H9 (cell line): ENCODE data around the gene LMTK3. TPM values are rescaled to one million over a fixed set of nuclear protein-coding genes. Genes with fewer than 3 reads are reported as not detected.

Experiments used
- DNase-seq: peaks from one replicate; pipeline ENCODE4 v3.0.0-alpha.2; 2017
- H2AFZ ChIP-seq: one replicate; pipeline ENCODE4 v1.6.1; 2013; ENCODE audit warnings: mild to moderate bottlenecking, low read length, control low read depth, moderate library complexity
- H2AK5ac ChIP-seq: 2 replicates; pipeline ENCODE4 v1.6.1; 2013; ENCODE audit warnings: low read length, control low read depth, mixed read lengths; ENCODE audit not compliant: insufficient read length
- H2BK120ac ChIP-seq: one replicate; pipeline ENCODE4 v1.6.1; 2013; ENCODE audit warnings: low read depth, mild to moderate bottlenecking, low read length, control low read depth, inconsistent platforms; ENCODE audit not compliant: poor library complexity, severe bottlenecking
- H2BK12ac ChIP-seq: 2 replicates; pipeline ENCODE4 v1.6.1; 2013; ENCODE audit warnings: low read length, control low read depth, mixed read lengths, low read depth; ENCODE audit not compliant: insufficient read length
- H2BK15ac ChIP-seq: 2 replicates; pipeline ENCODE4 v1.6.1; 2013; ENCODE audit warnings: low read depth, low read length, control low read depth
- H2BK20ac ChIP-seq: one replicate; pipeline ENCODE4 v1.6.1; 2013; ENCODE audit warnings: low read depth, mild to moderate bottlenecking, low read length, control low read depth, inconsistent platforms; ENCODE audit not compliant: poor library complexity, severe bottlenecking
- H2BK5ac ChIP-seq: 2 replicates; pipeline ENCODE4 v1.6.1; 2013; ENCODE audit warnings: low read length, control low read depth, mixed read lengths; ENCODE audit not compliant: insufficient read length
- H3K14ac ChIP-seq: 2 replicates; pipeline ENCODE4 v1.6.1; 2013; ENCODE audit warnings: low read length, control low read depth; ENCODE audit not compliant: insufficient read depth
- H3K18ac ChIP-seq: 2 replicates; pipeline ENCODE4 v1.6.1; 2013; ENCODE audit warnings: low read depth, mild to moderate bottlenecking, mixed read lengths, low read length, control low read depth; ENCODE audit not compliant: insufficient read length
- H3K23ac ChIP-seq: 2 replicates; pipeline ENCODE4 v1.6.1; 2013; ENCODE audit warnings: low read length, control low read depth, mixed read lengths, low read depth; ENCODE audit not compliant: insufficient read length
- H3K23me2 ChIP-seq: 2 replicates; pipeline ENCODE4 v1.6.1; 2013; ENCODE audit warnings: low read depth, mild to moderate bottlenecking, mixed read lengths, low read length, control low read depth; ENCODE audit not compliant: insufficient read length, poor library complexity, severe bottlenecking
- H3K27ac ChIP-seq: 2 replicates; pipeline ENCODE4 v1.5.1; 2013; ENCODE audit warnings: low read length, control low read depth, mixed read lengths, low read depth; ENCODE audit not compliant: insufficient read length
- H3K27me3 ChIP-seq: 2 replicates; pipeline ENCODE4 v1.6.1; 2013; ENCODE audit warnings: low read length, control low read depth, inconsistent platforms; ENCODE audit not compliant: insufficient read depth
- H3K4ac ChIP-seq: 2 replicates; pipeline ENCODE4 v1.6.1; 2013; ENCODE audit warnings: low read depth, mild to moderate bottlenecking, control low read depth, inconsistent platforms, low read length, moderate library complexity
- H3K4me1 ChIP-seq: 2 replicates; pipeline ENCODE4 v1.6.1; 2013; ENCODE audit warnings: low read length, control low read depth, inconsistent platforms; ENCODE audit not compliant: insufficient read depth
- H3K4me2 ChIP-seq: 2 replicates; pipeline ENCODE4 v1.6.1; 2013; ENCODE audit warnings: low read length, control low read depth, mixed read lengths; ENCODE audit not compliant: insufficient read length, insufficient read depth
- H3K56ac ChIP-seq: 2 replicates; pipeline ENCODE4 v1.6.1; 2013; ENCODE audit warnings: low read depth, mild to moderate bottlenecking, mixed read lengths, low read length, control low read depth; ENCODE audit not compliant: insufficient read length
- H3K79me1 ChIP-seq: 2 replicates; pipeline ENCODE4 v1.6.1; 2013; ENCODE audit warnings: low read depth, mild to moderate bottlenecking, moderate library complexity, low read length, control low read depth, inconsistent platforms; ENCODE audit not compliant: insufficient read depth, poor library complexity, severe bottlenecking
- H3K79me2 ChIP-seq: 2 replicates; pipeline ENCODE4 v1.6.1; 2013; ENCODE audit warnings: low read length, control low read depth, inconsistent platforms; ENCODE audit not compliant: insufficient read depth
- H3K9ac ChIP-seq: 2 replicates; pipeline ENCODE4 v1.6.1; 2013; ENCODE audit warnings: low read length, control low read depth, mixed read lengths; ENCODE audit not compliant: insufficient read length; ENCODE audit errors: extremely low read depth
- H3K9me3 ChIP-seq: one replicate; pipeline ENCODE4 v1.6.1; 2013; ENCODE audit warnings: low read depth, low read length, inconsistent platforms; ENCODE audit not compliant: control insufficient read depth
- H3T11ph ChIP-seq: one replicate; pipeline ENCODE4 v1.6.1; 2013; ENCODE audit warnings: mild to moderate bottlenecking, low read length, control low read depth, inconsistent platforms
- H4K20me1 ChIP-seq: one replicate; pipeline ENCODE4 v1.6.1; 2013; ENCODE audit not compliant: control insufficient read depth, insufficient read length, insufficient read depth
- H4K5ac ChIP-seq: 2 replicates; pipeline ENCODE4 v1.6.1; 2013; ENCODE audit warnings: low read depth, mild to moderate bottlenecking, mixed read lengths, low read length, control low read depth; ENCODE audit not compliant: insufficient read length
- H4K8ac ChIP-seq: replicated peaks from 2 replicates; pipeline ENCODE4 v1.6.1; 2013; ENCODE audit warnings: low read length, control low read depth, mixed read lengths, low read depth; ENCODE audit not compliant: insufficient read length
- H4K91ac ChIP-seq: 2 replicates; pipeline ENCODE4 v1.6.1; 2013; ENCODE audit warnings: low read depth, mild to moderate bottlenecking, moderate library complexity, mixed read lengths, low read length, control low read depth; ENCODE audit not compliant: insufficient read length
- H3K27ac Mint-ChIP-seq, 3 experiments: 2 replicates in 2 of 3; 3 replicates in 1 of 3; pipeline ENCODE4 v1.8.0; 2020 to 2021; ENCODE audit warnings: mixed read lengths in 3 of 3, mild to moderate bottlenecking in 1 of 3, moderate library complexity in 1 of 3
- H3K27me3 Mint-ChIP-seq: 2 replicates; pipeline ENCODE4 v1.8.0; 2021; ENCODE audit warnings: low read depth, mild to moderate bottlenecking, moderate library complexity, mixed read lengths
- H3K36me3 Mint-ChIP-seq, 3 experiments: 2 replicates in 2 of 3; 3 replicates in 1 of 3; pipeline ENCODE4 v1.8.0; 2020 to 2021; ENCODE audit warnings: low read depth in 3 of 3, mixed read lengths in 3 of 3; ENCODE audit not compliant: insufficient read depth in 1 of 3
- H3K4me1 Mint-ChIP-seq, 2 experiments: 2 replicates each; pipeline ENCODE4 v1.8.0; 2020; ENCODE audit warnings: mixed read lengths in 2 of 2
- H3K4me3 Mint-ChIP-seq, 2 experiments: 2 replicates in 1 of 2; 3 replicates in 1 of 2; pipeline ENCODE4 v1.8.0; 2020 to 2021; ENCODE audit warnings: mild to moderate bottlenecking in 2 of 2, mixed read lengths in 2 of 2, moderate library complexity in 1 of 2
- H3K9me3 Mint-ChIP-seq, 2 experiments: 2 replicates in 1 of 2; 3 replicates in 1 of 2; pipeline ENCODE4 v1.8.0; 2020; ENCODE audit warnings: mild to moderate bottlenecking in 2 of 2, mixed read lengths in 2 of 2, moderate library complexity in 1 of 2
- WGBS: extraction: QIAGEN DNeasy Blood & Tissue Kit; methylation state at CpG from one replicate; pipeline ENCODE4 v1.1.7; 2013; ENCODE audit warnings: missing lambda C conversion rate, low lambda C conversion rate, mixed read lengths; ENCODE audit not compliant: insufficient read length; ENCODE audit errors: extremely low coverage; 5-methylcytosine and 5-hydroxymethylcytosine counted together
- total RNA-seq: library from RNA; stranded (reverse); gene quantifications from 2 replicates; pipeline ENCODE4 v1.2.1, GENCODE V29; 2021
- TF ChIP-seq, protein P1 (sequence below): fragments of 200-600 bp; sonication (generic); conservative IDR thresholded peaks from 3 replicates; pipeline ENCODE4 v1.8.0; 2021; ENCODE audit warnings: antibody characterized with exemption, mild to moderate bottlenecking

LMTK3 gene
- total RNA-seq, 1 experiment from 2014 or later, result 14.4 TPM

DNA sequence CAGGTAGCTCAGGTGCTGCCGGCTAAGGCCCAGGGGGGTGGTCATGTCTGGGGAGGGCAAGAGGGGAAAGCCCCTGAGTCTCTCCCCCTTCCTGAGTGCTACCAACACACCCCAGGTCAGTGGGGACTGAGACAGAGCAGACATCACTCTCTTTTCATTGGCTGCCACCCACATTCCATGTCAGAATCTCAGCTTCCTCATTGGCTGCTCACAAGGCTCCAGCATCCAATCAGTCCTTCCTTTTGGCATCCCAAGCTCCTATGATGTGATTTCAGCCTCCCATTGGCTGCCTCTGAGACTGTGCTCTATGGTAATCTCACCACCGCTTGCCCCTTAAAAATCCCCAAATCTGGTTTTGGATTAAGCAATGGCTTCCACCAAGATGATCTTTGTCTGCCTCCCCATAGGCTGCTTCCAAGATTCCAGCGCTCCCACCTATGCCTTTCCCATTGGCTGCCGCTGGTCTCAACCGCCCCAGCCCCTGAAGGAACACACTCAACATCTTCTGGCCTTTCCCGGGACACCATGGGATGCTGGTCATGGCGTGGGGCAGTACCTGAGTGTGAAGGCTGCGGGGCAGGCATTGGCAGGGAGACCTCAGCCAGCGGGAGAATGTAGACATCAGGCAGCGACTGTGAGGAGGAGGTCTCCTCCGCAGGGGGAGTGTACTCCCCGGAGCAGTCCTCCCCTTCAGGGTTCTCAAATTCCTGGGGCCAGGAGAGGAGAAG is 2.0 kb downstream of the LMTK3 start:
- Histone ChIP-seq H3K79me1 (no peaks in the 10 kb centered on the region), H3K4ac (no peak overlapping the region), H2BK12ac (no peak overlapping the region), H4K91ac (no peak overlapping the region), H4K5ac (no peak overlapping the region), H2AFZ (no peak overlapping the region), H3K27me3 (peaks cover 2% of the 10 kb centered on the region; the same call in 1 of the 2 replicates), H3K18ac (no peak overlapping the region), H3K27ac (no peak overlapping the region), H4K8ac (no peak overlapping the region), H2BK15ac (no peak overlapping the region), H3K56ac (no peak overlapping the region), H3K4me1 (no peaks in the 10 kb centered on the region), H3K14ac (no peak overlapping the region), H3K23ac (no peak overlapping the region), H2AK5ac (no peak overlapping the region), H3K9ac (no peak overlapping the region), H2BK120ac (no peak overlapping the region), H3K4me2 (peak overlapping the region; percentile 70), H3K23me2 (peaks cover 12% of the 10 kb centered on the region), H4K20me1 (no peaks in the 10 kb centered on the region), H3K9me3 (no peaks in the 10 kb centered on the region), H3K79me2 (no peaks in the 10 kb centered on the region), H2BK20ac (no peak overlapping the region), H2BK5ac (no peak overlapping the region), H3T11ph (no peak overlapping the region)
- H3K4me1 Mint-ChIP-seq, result peaks cover 15 to 19% of the 10 kb centered on the region in 2 experiments
- no peak overlapping the region for H3K27ac Mint-ChIP-seq
- TF ChIP-seq, protein P1, sequence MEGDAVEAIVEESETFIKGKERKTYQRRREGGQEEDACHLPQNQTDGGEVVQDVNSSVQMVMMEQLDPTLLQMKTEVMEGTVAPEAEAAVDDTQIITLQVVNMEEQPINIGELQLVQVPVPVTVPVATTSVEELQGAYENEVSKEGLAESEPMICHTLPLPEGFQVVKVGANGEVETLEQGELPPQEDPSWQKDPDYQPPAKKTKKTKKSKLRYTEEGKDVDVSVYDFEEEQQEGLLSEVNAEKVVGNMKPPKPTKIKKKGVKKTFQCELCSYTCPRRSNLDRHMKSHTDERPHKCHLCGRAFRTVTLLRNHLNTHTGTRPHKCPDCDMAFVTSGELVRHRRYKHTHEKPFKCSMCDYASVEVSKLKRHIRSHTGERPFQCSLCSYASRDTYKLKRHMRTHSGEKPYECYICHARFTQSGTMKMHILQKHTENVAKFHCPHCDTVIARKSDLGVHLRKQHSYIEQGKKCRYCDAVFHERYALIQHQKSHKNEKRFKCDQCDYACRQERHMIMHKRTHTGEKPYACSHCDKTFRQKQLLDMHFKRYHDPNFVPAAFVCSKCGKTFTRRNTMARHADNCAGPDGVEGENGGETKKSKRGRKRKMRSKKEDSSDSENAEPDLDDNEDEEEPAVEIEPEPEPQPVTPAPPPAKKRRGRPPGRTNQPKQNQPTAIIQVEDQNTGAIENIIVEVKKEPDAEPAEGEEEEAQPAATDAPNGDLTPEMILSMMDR, result no peak
- DNase-seq, result peak; percentile 53
- peaks cover 6% of the 10 kb centered on the region for H3K27me3 Mint-ChIP-seq
- WGBS, result no CpG with 5 or more reads among the region's 12 CpGs
- H3K4me3 Mint-ChIP-seq, result peak overlapping the region; percentile 62 to 89
- 0 out of 7 replicates have a peak, but pooled peaks cover 0 to 5% (median 0%) of the 10 kb centered on the region in 3 experiments for H3K36me3 Mint-ChIP-seq
- no peaks in the 10 kb centered on the region for H3K9me3 Mint-ChIP-seq
